HepG2 (cell line): Measurements from ENCODE around the gene NEURL4. TPM values are rescaled to one million over a fixed set of nuclear protein-coding genes. Genes with fewer than 3 reads are reported as not detected.

Source experiments
- BORCS8-MEF2B ChIP-seq: sonication (generic); formaldehyde crosslinking; IDR thresholded peaks from 2 replicates; pipeline ENCODE4 v1.8.0; 2022; ENCODE audit warnings: mild to moderate bottlenecking, missing genetic modification reagents
- EZH2 ChIP-seq: conservative IDR thresholded peaks from 2 replicates; pipeline ENCODE4 v1.6.1; 2012; ENCODE audit warnings: mild to moderate bottlenecking, low read depth, low read length, moderate library complexity
- HDAC2 ChIP-seq: sonication (generic); formaldehyde crosslinking; IDR thresholded peaks from 2 replicates; pipeline ENCODE4 v1.4.0; 2020; ENCODE audit warnings: missing genetic modification reagents
- IRX3 ChIP-seq: sonication (generic); formaldehyde crosslinking; IDR thresholded peaks from 2 replicates; pipeline ENCODE4 v1.8.1; 2023; ENCODE audit warnings: mild to moderate bottlenecking, low read depth, missing genetic modification reagents, borderline replicate concordance
- SAP130 ChIP-seq: IDR thresholded peaks from 2 replicates; pipeline ENCODE4 v1.6.1; 2016; ENCODE audit warnings: low read depth
- SP5 ChIP-seq: IDR thresholded peaks from 2 replicates; pipeline ENCODE4 v1.6.1; 2016; ENCODE audit warnings: low read depth, borderline replicate concordance
- ZNF121 ChIP-seq: sonication (generic); formaldehyde crosslinking; IDR thresholded peaks from 2 replicates; pipeline ENCODE4 v1.5.0; 2020; ENCODE audit warnings: mild to moderate bottlenecking, missing genetic modification reagents
- ZNF234 ChIP-seq: sonication (generic); formaldehyde crosslinking; conservative IDR thresholded peaks from 2 replicates; pipeline ENCODE4 v1.5.1; 2020; ENCODE audit warnings: mild to moderate bottlenecking, missing genetic modification reagents
- ZNF350 ChIP-seq: sonication (generic); formaldehyde crosslinking; IDR thresholded peaks from 2 replicates; pipeline ENCODE4 v1.4.0; 2020; ENCODE audit warnings: mild to moderate bottlenecking, low read depth, missing genetic modification reagents, borderline replicate concordance
- ZNF879 ChIP-seq: sonication (generic); formaldehyde crosslinking; IDR thresholded peaks from 2 replicates; pipeline ENCODE4 v1.8.1; 2023; ENCODE audit warnings: missing genetic modification reagents
- ZZZ3 ChIP-seq: sonication (generic); formaldehyde crosslinking; IDR thresholded peaks from 2 replicates; pipeline ENCODE4 v1.4.0; 2020; ENCODE audit warnings: missing genetic modification reagents, mild to moderate bottlenecking, borderline replicate concordance
- polyA plus RNA-seq, 8 experiments: library from polyadenylated mRNA; depleted of rRNA in 3 of 8; stranded (reverse) in 7 of 8; unstranded in 1 of 8; fragments of >200 nt; fragmentation: Illumina TruSeq in 4 of 8; extraction: Trizol in 4 of 8; gene quantifications; 2 replicates each; pipeline versions ENCODE4 v1.2.1 to v1.2.3, GENCODE V29; 2011 to 2016; ENCODE audit warnings: low read depth in 4 of 8, missing spikeins in 1 of 8, mixed read lengths in 1 of 8; ENCODE audit not compliant: insufficient read depth in 1 of 8
- total RNA-seq, 5 experiments: library from RNA; depleted of rRNA; stranded (reverse); fragments of >200 nt; fragmentation: Illumina TruSeq; extraction: Trizol; gene quantifications; 2 replicates each; pipeline ENCODE4 v1.2.3, GENCODE V29; 2016; ENCODE audit warnings: low read depth in 1 of 5
- TF ChIP-seq, protein P1 (sequence below): sonication (generic); formaldehyde crosslinking; IDR thresholded peaks from 2 replicates; pipeline ENCODE4 v1.5.0; 2020; ENCODE audit warnings: missing genetic modification reagents
- TF ChIP-seq, protein P2 (sequence below): sonication (generic); formaldehyde crosslinking; IDR thresholded peaks from 2 replicates; pipeline ENCODE4 v1.8.1; 2023; ENCODE audit warnings: mild to moderate bottlenecking, moderate library complexity, missing genetic modification reagents
- TF ChIP-seq, protein P3 (sequence below): sonication (generic); formaldehyde crosslinking; IDR thresholded peaks from 2 replicates; pipeline ENCODE4 v1.4.0; 2020; ENCODE audit warnings: mild to moderate bottlenecking, missing genetic modification reagents
- TF ChIP-seq, protein P4 (sequence below): sonication (generic); formaldehyde crosslinking; IDR thresholded peaks from 2 replicates; pipeline ENCODE4 v1.5.1; 2020; ENCODE audit warnings: mild to moderate bottlenecking, missing genetic modification reagents, moderate library complexity
- TF ChIP-seq, protein P5 (sequence below): sonication (generic); formaldehyde crosslinking; IDR thresholded peaks from 2 replicates; pipeline ENCODE4 v1.8.1; 2023; ENCODE audit warnings: mild to moderate bottlenecking, missing genetic modification reagents
- TF ChIP-seq, protein P6 (sequence below): sonication (generic); formaldehyde crosslinking; conservative IDR thresholded peaks from 2 replicates; pipeline ENCODE4 v1.8.0; 2022; ENCODE audit warnings: missing genetic modification reagents

NEURL4 gene
- total and polyA plus RNA-seq, 2 of the 13 experiments (the other 11 are each of a cell fraction or from before 2014, with no cell fraction given) = 14.8 to 15.7 TPM

DNA sequence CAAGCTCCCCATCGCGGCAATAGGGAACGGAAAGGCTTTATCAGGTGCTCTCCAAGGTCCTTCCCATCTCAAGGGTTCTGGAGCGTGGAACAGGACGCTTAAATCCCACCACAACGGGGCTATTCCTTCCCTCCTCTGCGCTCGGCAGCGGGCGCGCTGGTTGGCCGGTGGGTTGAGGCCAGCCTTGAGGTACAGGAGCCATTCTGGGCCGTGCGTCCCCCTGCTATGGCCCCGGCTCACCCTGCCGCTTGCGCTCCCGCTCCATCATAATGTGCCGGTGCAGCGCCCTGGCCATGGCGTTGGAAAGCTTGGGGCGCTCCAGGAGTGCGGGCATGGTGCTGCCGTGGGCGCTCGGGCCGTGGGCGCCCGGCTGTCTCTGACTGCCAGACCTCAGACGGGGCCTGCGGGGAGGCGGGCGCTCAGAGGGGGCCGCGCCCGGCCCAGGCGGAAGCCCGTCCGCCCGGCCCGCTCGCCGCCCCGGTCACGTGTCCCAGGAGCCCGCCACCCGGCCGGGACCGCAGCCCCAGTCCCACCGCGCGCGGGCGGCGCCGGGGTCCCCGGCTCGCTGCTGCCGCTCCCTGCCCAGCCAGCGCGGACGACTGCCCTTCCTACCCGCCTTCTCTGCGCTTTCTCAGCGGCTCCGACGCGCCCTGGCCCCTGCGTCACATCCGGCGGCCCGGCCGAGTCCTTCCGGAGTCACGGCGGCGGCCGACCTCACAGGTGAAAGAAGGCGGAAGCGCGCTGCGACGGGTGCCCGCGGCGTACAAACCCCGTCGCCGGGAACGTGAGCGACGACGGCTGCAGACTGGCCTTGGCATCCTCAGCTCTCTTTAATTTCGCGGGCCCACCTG, 14.2 kb downstream of the NEURL4 start, which contains the start of gene GPS2 (continued):
- TF ChIP-seq EZH2 = no peak
- TF ChIP-seq, protein P1, sequence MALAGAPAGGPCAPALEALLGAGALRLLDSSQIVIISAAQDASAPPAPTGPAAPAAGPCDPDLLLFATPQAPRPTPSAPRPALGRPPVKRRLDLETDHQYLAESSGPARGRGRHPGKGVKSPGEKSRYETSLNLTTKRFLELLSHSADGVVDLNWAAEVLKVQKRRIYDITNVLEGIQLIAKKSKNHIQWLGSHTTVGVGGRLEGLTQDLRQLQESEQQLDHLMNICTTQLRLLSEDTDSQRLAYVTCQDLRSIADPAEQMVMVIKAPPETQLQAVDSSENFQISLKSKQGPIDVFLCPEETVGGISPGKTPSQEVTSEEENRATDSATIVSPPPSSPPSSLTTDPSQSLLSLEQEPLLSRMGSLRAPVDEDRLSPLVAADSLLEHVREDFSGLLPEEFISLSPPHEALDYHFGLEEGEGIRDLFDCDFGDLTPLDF = peak; percentile 75
- peak; percentile 75; the same call in 1 of the 2 replicates for TF ChIP-seq HDAC2 (CRISPR knock-in tag)
- TF ChIP-seq SP5 (CRISPR knock-in tag) = 0 out of 2 replicates have a peak, but pooled peaks have one; percentile 29
- TF ChIP-seq, protein P2, sequence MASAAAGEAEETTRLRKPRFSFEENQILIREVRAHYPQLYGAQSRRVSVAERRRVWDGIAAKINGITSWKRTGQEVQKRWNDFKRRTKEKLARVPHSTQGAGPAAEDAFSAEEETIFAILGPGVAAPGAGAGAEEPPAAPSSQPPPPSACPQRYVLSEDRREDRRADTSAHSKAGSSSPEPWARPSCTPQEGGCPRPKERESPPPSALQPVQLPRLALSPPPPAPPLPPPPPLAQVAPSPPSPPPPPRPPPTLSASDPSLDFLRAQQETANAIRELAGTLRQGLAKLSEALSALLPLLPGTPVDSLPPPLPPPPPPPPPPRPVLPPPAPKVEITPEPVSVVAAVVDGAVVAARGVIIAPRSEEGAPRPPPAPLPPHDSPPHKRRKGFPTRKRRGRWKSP = peak; percentile 33; the same call in 1 of the 2 replicates
- TF ChIP-seq, protein P3, sequence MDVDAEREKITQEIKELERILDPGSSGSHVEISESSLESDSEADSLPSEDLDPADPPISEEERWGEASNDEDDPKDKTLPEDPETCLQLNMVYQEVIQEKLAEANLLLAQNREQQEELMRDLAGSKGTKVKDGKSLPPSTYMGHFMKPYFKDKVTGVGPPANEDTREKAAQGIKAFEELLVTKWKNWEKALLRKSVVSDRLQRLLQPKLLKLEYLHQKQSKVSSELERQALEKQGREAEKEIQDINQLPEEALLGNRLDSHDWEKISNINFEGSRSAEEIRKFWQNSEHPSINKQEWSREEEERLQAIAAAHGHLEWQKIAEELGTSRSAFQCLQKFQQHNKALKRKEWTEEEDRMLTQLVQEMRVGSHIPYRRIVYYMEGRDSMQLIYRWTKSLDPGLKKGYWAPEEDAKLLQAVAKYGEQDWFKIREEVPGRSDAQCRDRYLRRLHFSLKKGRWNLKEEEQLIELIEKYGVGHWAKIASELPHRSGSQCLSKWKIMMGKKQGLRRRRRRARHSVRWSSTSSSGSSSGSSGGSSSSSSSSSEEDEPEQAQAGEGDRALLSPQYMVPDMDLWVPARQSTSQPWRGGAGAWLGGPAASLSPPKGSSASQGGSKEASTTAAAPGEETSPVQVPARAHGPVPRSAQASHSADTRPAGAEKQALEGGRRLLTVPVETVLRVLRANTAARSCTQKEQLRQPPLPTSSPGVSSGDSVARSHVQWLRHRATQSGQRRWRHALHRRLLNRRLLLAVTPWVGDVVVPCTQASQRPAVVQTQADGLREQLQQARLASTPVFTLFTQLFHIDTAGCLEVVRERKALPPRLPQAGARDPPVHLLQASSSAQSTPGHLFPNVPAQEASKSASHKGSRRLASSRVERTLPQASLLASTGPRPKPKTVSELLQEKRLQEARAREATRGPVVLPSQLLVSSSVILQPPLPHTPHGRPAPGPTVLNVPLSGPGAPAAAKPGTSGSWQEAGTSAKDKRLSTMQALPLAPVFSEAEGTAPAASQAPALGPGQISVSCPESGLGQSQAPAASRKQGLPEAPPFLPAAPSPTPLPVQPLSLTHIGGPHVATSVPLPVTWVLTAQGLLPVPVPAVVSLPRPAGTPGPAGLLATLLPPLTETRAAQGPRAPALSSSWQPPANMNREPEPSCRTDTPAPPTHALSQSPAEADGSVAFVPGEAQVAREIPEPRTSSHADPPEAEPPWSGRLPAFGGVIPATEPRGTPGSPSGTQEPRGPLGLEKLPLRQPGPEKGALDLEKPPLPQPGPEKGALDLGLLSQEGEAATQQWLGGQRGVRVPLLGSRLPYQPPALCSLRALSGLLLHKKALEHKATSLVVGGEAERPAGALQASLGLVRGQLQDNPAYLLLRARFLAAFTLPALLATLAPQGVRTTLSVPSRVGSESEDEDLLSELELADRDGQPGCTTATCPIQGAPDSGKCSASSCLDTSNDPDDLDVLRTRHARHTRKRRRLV (CRISPR knock-in tag) = 0 out of 2 replicates have a peak, but pooled peaks have one; percentile 29
- TF ChIP-seq BORCS8-MEF2B (CRISPR knock-in tag) = peak; percentile 89
- TF ChIP-seq, protein P4, sequence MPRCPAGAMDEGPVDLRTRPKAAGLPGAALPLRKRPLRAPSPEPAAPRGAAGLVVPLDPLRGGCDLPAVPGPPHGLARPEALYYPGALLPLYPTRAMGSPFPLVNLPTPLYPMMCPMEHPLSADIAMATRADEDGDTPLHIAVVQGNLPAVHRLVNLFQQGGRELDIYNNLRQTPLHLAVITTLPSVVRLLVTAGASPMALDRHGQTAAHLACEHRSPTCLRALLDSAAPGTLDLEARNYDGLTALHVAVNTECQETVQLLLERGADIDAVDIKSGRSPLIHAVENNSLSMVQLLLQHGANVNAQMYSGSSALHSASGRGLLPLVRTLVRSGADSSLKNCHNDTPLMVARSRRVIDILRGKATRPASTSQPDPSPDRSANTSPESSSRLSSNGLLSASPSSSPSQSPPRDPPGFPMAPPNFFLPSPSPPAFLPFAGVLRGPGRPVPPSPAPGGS (CRISPR knock-in tag) = peak; percentile 73; the same call in 1 of the 2 replicates
- TF ChIP-seq IRX3 = peak; percentile 85; the same call in 1 of the 2 replicates
- peak; percentile 56; the same call in 1 of the 2 replicates for TF ChIP-seq ZZZ3 (CRISPR knock-in tag)
- TF ChIP-seq, protein P5, sequence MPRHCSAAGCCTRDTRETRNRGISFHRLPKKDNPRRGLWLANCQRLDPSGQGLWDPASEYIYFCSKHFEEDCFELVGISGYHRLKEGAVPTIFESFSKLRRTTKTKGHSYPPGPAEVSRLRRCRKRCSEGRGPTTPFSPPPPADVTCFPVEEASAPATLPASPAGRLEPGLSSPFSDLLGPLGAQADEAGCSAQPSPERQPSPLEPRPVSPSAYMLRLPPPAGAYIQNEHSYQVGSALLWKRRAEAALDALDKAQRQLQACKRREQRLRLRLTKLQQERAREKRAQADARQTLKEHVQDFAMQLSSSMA (CRISPR knock-in tag) = peak; percentile 65
- TF ChIP-seq ZNF121 (CRISPR knock-in tag) = no peak
- TF ChIP-seq, protein P6, sequence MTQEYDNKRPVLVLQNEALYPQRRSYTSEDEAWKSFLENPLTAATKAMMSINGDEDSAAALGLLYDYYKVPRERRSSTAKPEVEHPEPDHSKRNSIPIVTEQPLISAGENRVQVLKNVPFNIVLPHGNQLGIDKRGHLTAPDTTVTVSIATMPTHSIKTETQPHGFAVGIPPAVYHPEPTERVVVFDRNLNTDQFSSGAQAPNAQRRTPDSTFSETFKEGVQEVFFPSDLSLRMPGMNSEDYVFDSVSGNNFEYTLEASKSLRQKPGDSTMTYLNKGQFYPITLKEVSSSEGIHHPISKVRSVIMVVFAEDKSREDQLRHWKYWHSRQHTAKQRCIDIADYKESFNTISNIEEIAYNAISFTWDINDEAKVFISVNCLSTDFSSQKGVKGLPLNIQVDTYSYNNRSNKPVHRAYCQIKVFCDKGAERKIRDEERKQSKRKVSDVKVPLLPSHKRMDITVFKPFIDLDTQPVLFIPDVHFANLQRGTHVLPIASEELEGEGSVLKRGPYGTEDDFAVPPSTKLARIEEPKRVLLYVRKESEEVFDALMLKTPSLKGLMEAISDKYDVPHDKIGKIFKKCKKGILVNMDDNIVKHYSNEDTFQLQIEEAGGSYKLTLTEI = no peak
- TF ChIP-seq ZNF234 (CRISPR knock-in tag) = no peak
- TF ChIP-seq ZNF350 (CRISPR knock-in tag) = peak; percentile 83
- TF ChIP-seq SAP130 (CRISPR knock-in tag) = peak; percentile 96
- no peak for TF ChIP-seq ZNF879
